ENCODE results near the gene SF1.
A peak's percentile ranks its signal among the peaks of the same experiment; 100 is the strongest.

SF1 gene

GRCh38 chr11:64787526-64788320, 9.4 kb upstream of the SF1 start:
- TF ChIP-seq, protein P1, sequence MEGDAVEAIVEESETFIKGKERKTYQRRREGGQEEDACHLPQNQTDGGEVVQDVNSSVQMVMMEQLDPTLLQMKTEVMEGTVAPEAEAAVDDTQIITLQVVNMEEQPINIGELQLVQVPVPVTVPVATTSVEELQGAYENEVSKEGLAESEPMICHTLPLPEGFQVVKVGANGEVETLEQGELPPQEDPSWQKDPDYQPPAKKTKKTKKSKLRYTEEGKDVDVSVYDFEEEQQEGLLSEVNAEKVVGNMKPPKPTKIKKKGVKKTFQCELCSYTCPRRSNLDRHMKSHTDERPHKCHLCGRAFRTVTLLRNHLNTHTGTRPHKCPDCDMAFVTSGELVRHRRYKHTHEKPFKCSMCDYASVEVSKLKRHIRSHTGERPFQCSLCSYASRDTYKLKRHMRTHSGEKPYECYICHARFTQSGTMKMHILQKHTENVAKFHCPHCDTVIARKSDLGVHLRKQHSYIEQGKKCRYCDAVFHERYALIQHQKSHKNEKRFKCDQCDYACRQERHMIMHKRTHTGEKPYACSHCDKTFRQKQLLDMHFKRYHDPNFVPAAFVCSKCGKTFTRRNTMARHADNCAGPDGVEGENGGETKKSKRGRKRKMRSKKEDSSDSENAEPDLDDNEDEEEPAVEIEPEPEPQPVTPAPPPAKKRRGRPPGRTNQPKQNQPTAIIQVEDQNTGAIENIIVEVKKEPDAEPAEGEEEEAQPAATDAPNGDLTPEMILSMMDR (conservative IDR thresholded peaks at IDR 0.05; ENCODE audit: low read length): peak; percentile 85
- TF ChIP-seq EZH2phosphoT487 (IDR thresholded peaks at IDR 0.05; ENCODE audit: borderline replicate concordance): no peak
- H3K27me3 ChIP-seq (ENCODE audit: insufficient read depth, low read length, poor library complexity, severe bottlenecking): no peaks in the 10 kb centered on the region

DNA sequence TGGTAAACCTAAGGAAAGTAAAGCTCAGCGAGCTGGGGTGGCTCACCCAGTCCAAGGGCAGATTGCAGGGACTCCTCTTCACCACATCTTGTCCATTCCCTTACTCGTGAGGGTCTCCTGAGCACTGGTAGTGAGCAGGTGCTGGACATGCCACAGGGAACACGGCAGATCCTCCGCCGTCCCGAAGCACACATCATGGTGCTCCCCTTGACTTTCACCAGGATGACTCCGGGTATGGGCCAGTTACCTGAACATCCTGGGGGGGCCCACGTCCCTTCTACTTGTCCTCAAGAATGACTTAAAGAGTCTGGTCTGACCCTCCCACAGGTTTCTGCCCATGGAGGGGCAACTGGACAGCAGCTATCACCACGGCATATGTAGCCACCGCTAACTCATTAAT, 8.0 kb upstream of the SF1 start:
- no peaks in the 10 kb centered on the region for H3K27me3 ChIP-seq (ENCODE audit: insufficient read depth, low read length, poor library complexity, severe bottlenecking)
- H3K4me2 ChIP-seq (ENCODE audit: low read depth, low read length, poor library complexity, severe bottlenecking): no peak overlapping the region
- H3F3A ChIP-seq (ENCODE audit: low read depth): no peaks in the 10 kb centered on the region
- no peaks in the 10 kb centered on the region for H3K79me2 ChIP-seq (ENCODE audit: insufficient read depth, low read length)
- H3K9me3 ChIP-seq (ENCODE audit: insufficient read depth, low read depth, low read length): no peaks in the 10 kb centered on the region
- no peaks in the 10 kb centered on the region for H4K20me1 ChIP-seq (ENCODE audit: insufficient read depth, low read length, poor library complexity, severe bottlenecking)
- H3K36me3 ChIP-seq (ENCODE audit: insufficient read depth, low read length): no peaks in the 10 kb centered on the region
- TF ChIP-seq EZH2phosphoT487 (IDR thresholded peaks at IDR 0.05; ENCODE audit: borderline replicate concordance): no peak
- TF ChIP-seq, protein P1 (conservative IDR thresholded peaks at IDR 0.05; ENCODE audit: low read length): no peak
- no peak overlapping the region for H3K4me3 ChIP-seq (ENCODE audit: low read length, poor library complexity, severe bottlenecking)
- no peaks in the 10 kb centered on the region for H3K4me1 ChIP-seq (ENCODE audit: insufficient read depth, low read length, poor library complexity, severe bottlenecking)
- no peaks in the 10 kb centered on the region for H3K9me2 ChIP-seq (replicated peaks; ENCODE audit: low read depth, low read length)
- H2AFZ ChIP-seq (ENCODE audit: low read length): no peak overlapping the region
- no peak overlapping the region for H3K9ac ChIP-seq (ENCODE audit: low read depth, low read length, poor library complexity, severe bottlenecking)

More at GRCh38 chr11:64787526-64788320, 9.4 kb upstream of the SF1 start:
- Histone ChIP-seq H3F3A (ENCODE audit: low read depth) (no peaks in the 10 kb centered on the region), H3K9me3 (ENCODE audit: insufficient read depth, low read depth, low read length) (no peaks in the 10 kb centered on the region), H3K4me1 (ENCODE audit: insufficient read depth, low read length, poor library complexity, severe bottlenecking) (no peaks in the 10 kb centered on the region), H4K20me1 (ENCODE audit: insufficient read depth, low read length, poor library complexity, severe bottlenecking) (no peaks in the 10 kb centered on the region), H3K9me2 (replicated peaks; ENCODE audit: low read depth, low read length) (no peaks in the 10 kb centered on the region), H3K79me2 (ENCODE audit: insufficient read depth, low read length) (no peaks in the 10 kb centered on the region), H3K9ac (ENCODE audit: low read depth, low read length, poor library complexity, severe bottlenecking) (no peak overlapping the region), H3K4me2 (ENCODE audit: low read depth, low read length, poor library complexity, severe bottlenecking) (no peak overlapping the region), H3K4me3 (ENCODE audit: low read length, poor library complexity, severe bottlenecking) (no peak overlapping the region), H3K36me3 (ENCODE audit: insufficient read depth, low read length) (no peaks in the 10 kb centered on the region), H2AFZ (ENCODE audit: low read length) (no peak overlapping the region)

GRCh38 chr11:64784813-64785581, 6.7 kb upstream of the SF1 start:
- Histone ChIP-seq H3K9me3 (ENCODE audit: insufficient read depth, low read depth, low read length) (no peaks in the 10 kb centered on the region), H3K27me3 (ENCODE audit: insufficient read depth, low read length, poor library complexity, severe bottlenecking) (no peaks in the 10 kb centered on the region), H3K36me3 (ENCODE audit: insufficient read depth, low read length) (no peaks in the 10 kb centered on the region), H3K9me2 (replicated peaks; ENCODE audit: low read depth, low read length) (no peaks in the 10 kb centered on the region), H2AFZ (ENCODE audit: low read length) (no peak overlapping the region), H3F3A (ENCODE audit: low read depth) (no peaks in the 10 kb centered on the region), H3K79me2 (ENCODE audit: insufficient read depth, low read length) (peaks cover 5% of the 10 kb centered on the region; the same call in 1 of the 2 replicates), H4K20me1 (ENCODE audit: insufficient read depth, low read length, poor library complexity, severe bottlenecking) (no peaks in the 10 kb centered on the region), H3K4me1 (ENCODE audit: insufficient read depth, low read length, poor library complexity, severe bottlenecking) (peaks cover 2% of the 10 kb centered on the region), H3K4me2 (ENCODE audit: low read depth, low read length, poor library complexity, severe bottlenecking) (no peak overlapping the region), H3K4me3 (ENCODE audit: low read length, poor library complexity, severe bottlenecking) (no peak overlapping the region), H3K9ac (ENCODE audit: low read depth, low read length, poor library complexity, severe bottlenecking) (no peak overlapping the region)
- TF ChIP-seq, protein P1 (conservative IDR thresholded peaks at IDR 0.05; ENCODE audit: low read length): no peak
- TF ChIP-seq EZH2phosphoT487 (IDR thresholded peaks at IDR 0.05; ENCODE audit: borderline replicate concordance): no peak
